Measurements from ENCODE around the gene SLC38A3.

The SLC38A3 gene

GRCh38 chr3:50250514-50250913, 45.4 kb downstream of the SLC38A3 start:
- no peak for TF ChIP-seq CTCF (IDR thresholded peaks at IDR 0.05; ENCODE audit: poor library complexity, severe bottlenecking)
- H3K4me3 ChIP-seq (ENCODE audit: severe bottlenecking) = no peak overlapping the region
- H3K4me1 ChIP-seq (ENCODE audit: insufficient read depth, poor library complexity, severe bottlenecking) = peaks cover 63% of the 10 kb centered on the region
- peak overlapping the region; percentile 93 for H3K27ac ChIP-seq (ENCODE audit: poor library complexity, severe bottlenecking)
- H3K36me3 ChIP-seq (ENCODE audit: low read depth) = peaks cover 63% of the 10 kb centered on the region
- no peaks in the 10 kb centered on the region for H3K9me3 ChIP-seq (ENCODE audit: severe bottlenecking)
- ATAC-seq (ENCODE audit: low read depth) (no peak), DNase-seq (ENCODE audit: low spot score) (no peak)
- H3K27me3 ChIP-seq (ENCODE audit: insufficient read depth, poor library complexity, severe bottlenecking) = no peaks in the 10 kb centered on the region

GRCh38 chr3:50251220-50251619, 46.1 kb downstream of the SLC38A3 start:
- no peak overlapping the region for H3K4me3 ChIP-seq (ENCODE audit: severe bottlenecking)
- TF ChIP-seq CTCF (IDR thresholded peaks at IDR 0.05; ENCODE audit: poor library complexity, severe bottlenecking) = no peak
- peaks cover 59% of the 10 kb centered on the region for H3K4me1 ChIP-seq (ENCODE audit: insufficient read depth, poor library complexity, severe bottlenecking)
- peak overlapping the region; percentile 93 for H3K27ac ChIP-seq (ENCODE audit: poor library complexity, severe bottlenecking)
- H3K27me3 ChIP-seq (ENCODE audit: insufficient read depth, poor library complexity, severe bottlenecking) = no peaks in the 10 kb centered on the region
- peak; percentile 91 for DNase-seq (ENCODE audit: low spot score)
- H3K36me3 ChIP-seq (ENCODE audit: low read depth) = peaks cover 65% of the 10 kb centered on the region
- H3K9me3 ChIP-seq (ENCODE audit: severe bottlenecking) = no peaks in the 10 kb centered on the region
- peak; percentile 70 for ATAC-seq (ENCODE audit: low read depth)

- Histone ChIP-seq H3K9me3 (ENCODE audit: severe bottlenecking) (no peaks in the 10 kb centered on the region), H3K4me3 (ENCODE audit: severe bottlenecking) (no peak overlapping the region), H3K27ac (ENCODE audit: poor library complexity, severe bottlenecking) (peak overlapping the region; percentile 93), H3K27me3 (ENCODE audit: insufficient read depth, poor library complexity, severe bottlenecking) (no peaks in the 10 kb centered on the region), H3K36me3 (ENCODE audit: low read depth) (peaks cover 81% of the 10 kb centered on the region), H3K4me1 (ENCODE audit: insufficient read depth, poor library complexity, severe bottlenecking) (peaks cover 36% of the 10 kb centered on the region)
- ATAC-seq (ENCODE audit: low read depth) (peak; percentile 21), DNase-seq (ENCODE audit: low spot score) (no peak)
- TF ChIP-seq CTCF (IDR thresholded peaks at IDR 0.05; ENCODE audit: poor library complexity, severe bottlenecking) = no peak
Measured at GRCh38 chr3:50254577-50255250, 49.6 kb downstream of the SLC38A3 start.

- peak overlapping the region; percentile 93 for H3K27ac ChIP-seq (ENCODE audit: poor library complexity, severe bottlenecking)
- TF ChIP-seq CTCF (IDR thresholded peaks at IDR 0.05; ENCODE audit: poor library complexity, severe bottlenecking) = no peak
- H3K9me3 ChIP-seq (ENCODE audit: severe bottlenecking) = no peaks in the 10 kb centered on the region
- DNase-seq (ENCODE audit: low spot score) (no peak), ATAC-seq (ENCODE audit: low read depth) (0 out of 3 replicates have a peak, but pooled peaks have one; percentile 3)
- H3K36me3 ChIP-seq (ENCODE audit: low read depth) = peaks cover 79% of the 10 kb centered on the region
- H3K4me1 ChIP-seq (ENCODE audit: insufficient read depth, poor library complexity, severe bottlenecking) = peaks cover 37% of the 10 kb centered on the region
- no peak overlapping the region for H3K4me3 ChIP-seq (ENCODE audit: severe bottlenecking)
- H3K27me3 ChIP-seq (ENCODE audit: insufficient read depth, poor library complexity, severe bottlenecking) = no peaks in the 10 kb centered on the region
Measured at GRCh38 chr3:50255251-50255615, 50.2 kb downstream of the SLC38A3 start.

All from RWPE2 (cell line).